H4 (cell line): Measurements from ENCODE around the gene USP6NL. TPM values are rescaled to one million over a fixed set of nuclear protein-coding genes. Genes with fewer than 3 reads are reported as not detected.

Experiments
- DNase-seq: peaks from one replicate; pipeline ENCODE4 v3.0.0-alpha.2; 2015; ENCODE audit warnings: low spot score
- total RNA-seq: library from RNA; depleted of rRNA; stranded (reverse); fragments of >200 nt; shearing (Covaris generic); gene quantifications from 2 replicates; pipeline ENCODE4 v1.2.3, GENCODE V29; 2014

Gene USP6NL
- total RNA-seq, 1 experiment from 2014 or later = 9.6 TPM

DNA sequence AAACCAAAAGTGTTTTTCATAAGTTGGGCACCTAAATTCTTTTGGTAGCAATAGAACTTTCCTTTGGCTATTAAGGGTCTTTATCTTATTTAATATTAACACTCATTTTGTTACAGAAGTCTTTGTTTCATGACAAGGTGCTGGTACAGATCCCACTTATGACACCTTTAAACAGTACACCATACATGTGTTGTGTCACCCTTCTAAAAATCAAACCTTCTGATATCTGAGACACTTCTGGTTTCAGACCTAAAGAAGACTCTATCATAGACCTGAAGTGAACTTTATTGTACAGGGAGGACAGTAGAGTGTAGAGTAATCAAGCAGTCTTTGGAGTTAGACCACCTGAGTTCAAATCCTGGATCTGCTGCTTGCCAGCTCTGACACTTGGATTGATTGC, 5.8 kb upstream of the USP6NL start:
- DNase-seq = no peak

DNA sequence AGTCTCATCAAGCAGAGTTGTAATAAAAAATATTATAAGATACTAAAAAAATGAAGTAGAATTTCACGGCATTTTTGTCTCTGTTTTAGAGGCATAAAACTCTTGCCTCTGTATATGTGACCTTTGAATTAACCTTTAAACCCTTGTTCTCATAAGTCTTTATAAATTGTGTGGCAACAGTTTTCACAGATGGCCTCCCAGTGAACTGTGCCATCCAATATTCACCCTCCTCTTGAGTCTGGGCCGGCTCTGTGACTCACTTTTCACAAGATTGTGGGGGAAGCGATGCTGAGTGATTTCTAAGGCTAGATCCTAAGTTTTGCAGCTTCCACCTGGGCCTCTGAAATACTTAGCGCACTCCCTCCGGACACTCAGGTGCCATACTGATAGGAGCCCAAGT, 4.6 kb upstream of the USP6NL start:
- no peak for DNase-seq

DNA sequence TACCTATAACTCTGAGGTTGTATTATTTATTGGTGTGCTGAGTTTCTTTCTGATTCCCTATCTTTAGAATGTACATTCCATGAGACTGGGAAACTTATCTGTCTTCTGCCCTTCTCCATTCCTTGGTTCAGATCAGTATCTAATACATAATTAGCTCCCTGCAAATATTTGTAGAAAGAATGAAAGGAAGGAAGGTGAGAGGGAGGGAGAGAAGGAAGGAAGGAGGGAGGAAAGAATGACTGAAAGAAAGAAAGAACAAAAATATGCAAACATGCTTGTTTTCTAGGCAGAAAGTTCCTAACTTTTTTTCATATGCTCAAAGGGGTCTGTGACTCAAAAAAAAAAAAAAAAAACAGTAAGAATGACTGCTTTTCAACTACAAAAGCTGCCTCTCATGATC, 3.9 kb upstream of the USP6NL start:
- no peak for DNase-seq

DNA sequence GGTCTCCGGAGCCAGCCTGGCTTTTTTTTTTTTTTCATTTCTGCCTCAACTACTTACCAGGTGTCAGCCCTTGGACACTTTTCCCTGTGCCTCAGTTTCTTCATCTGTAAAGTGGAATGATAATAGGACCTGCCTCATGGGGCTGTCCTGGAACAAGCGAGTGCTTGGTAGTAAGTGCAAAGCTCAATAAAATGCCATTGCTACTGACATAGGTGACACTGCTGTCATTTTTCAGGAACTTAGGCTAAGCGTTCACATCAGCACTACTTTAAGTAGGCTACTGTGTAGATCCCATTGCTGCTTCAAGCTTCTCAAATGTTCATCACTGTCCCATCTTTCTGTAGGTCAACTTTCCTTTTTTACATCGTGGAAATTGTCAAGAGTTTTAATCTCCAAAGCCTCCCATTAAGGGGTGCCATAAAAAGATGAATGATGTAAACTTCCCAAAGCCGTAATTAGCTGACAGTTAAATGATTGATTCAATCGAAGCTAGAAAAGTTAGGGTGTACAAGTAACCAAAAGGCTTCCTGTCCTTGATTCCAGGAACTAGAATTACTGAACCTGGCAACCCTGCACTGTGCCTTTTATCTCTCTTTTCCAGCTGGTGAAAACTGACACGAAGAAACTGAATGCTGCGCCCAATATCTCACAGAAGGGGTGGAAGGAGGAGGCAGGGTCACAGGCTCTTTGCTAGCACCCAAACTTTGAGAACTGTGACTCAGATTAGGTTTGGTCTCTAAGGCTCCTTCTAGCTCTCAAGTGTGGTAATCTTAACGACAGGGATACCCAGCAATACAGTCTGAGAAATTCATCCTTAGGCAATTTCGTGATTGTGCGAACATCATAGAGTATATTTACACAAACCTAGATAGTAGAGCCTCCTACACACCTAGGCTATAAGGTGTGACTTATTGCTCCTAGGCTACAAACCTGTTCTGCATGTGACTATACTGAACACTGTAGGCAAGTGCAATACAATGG, 861 bp upstream of the USP6NL start:
- DNase-seq = no peak

GRCh38 chr10:11610826-11611247, 613 bp downstream of the USP6NL start:
- DNase-seq = no peak

DNA sequence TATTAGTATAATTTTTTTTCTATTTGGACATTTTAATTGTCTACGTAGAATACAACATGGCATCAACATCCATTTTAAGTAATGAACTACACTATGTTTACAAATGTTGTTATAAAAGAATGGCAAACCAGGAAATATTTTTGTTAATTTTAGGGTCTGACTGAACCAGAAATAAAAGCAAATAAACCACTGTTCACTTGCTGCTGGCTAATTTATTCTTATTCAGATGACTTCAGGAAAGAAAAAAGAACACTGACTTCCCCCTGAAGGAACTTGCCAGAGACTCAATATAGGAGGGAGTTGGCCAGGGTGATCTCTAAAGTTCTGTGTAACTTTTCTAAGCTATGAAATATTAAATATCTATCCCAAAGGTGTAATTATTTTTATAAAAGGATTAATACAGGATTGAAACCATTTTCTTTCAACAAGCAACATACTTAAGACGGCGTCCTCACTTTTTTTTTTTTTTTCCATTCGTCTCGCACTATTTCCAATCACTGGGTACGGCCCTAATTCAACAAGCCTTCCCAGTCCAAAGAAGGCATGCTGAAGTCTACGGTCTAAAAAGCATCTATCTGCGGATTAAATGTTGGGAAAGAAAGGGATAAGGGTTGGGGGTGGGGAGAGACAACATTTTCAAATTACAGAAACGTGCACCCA, 1.2 kb downstream of the USP6NL start:
- DNase-seq = no peak

DNA sequence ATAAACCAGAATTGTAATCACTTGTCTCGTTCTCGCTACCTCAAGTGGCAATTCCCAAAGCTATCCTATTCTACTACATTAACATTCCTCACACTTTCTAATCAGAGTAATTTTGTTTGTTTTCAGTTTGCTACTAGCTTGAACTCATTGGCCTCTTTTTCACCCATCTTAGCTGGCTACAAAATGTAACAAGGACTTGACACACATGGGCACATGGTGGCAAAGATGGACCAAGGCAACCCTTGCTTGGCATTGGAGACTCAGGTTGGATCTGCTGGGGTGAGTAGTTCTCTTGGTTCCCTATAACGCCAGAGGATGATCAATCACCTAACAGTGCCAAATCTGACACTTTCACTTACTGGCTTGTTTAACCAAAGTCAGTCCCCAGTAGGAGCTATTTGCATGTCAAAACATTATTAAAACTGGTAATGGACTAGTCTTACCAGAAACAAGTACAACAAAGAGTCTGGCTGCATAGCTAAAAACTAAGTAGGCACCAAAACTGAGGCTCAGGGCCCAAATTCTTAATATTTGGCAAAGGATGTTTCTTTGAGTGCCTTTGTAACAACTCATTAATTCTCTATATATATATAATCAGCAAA, 1.9 kb downstream of the USP6NL start:
- no peak for DNase-seq

DNA sequence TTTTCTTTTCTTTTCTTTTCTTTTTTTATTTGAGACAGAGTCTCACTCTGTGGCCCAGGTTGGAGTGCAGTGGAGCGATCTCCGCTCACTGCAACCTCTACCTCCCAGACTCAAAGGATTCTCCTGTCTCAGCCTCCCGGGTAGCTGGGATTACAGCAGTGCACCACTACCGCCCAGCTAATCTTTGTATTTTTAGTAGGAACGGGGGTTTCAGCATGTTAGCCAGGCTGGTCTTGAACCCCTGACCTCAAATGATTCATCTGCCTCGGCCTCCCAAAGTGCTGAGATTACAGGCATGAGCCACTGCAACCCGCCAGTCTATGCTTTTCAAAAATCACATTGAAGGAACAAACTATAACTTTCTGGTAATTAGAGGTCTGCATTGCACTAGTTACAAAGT, 2.4 kb downstream of the USP6NL start:
- DNase-seq = no peak

- DNase-seq = no peak
Observed at GRCh38 chr10:11608159-11609013, 3.1 kb downstream of the USP6NL start.

DNA sequence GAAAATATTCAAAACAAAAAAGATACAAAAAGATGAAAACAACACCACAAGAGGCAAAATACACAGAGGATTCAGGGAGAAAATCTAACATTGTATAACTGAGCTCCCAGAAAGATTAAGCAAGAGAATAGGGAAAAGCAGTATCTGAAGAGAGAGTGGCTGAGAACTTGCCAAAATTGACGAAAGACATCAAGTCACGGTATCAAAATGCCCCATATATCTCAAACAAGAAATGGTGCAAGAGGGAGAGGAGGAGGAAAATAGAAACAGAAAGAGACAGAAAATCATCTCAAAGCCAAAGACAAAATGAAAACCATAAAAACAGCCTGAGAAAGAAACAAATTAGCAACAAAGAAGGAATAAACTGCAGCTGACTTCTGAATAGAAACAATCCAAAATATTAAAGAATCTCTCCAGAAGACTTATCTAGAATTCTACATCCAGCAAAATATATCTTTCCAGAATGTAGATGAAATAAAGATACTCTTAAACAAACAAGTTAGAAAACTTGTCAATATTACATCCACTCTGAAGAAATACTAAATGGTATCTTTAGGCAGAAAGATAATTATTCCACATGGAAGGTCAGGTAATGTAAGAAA, 5.5 kb downstream of the USP6NL start:
- no peak for DNase-seq

GRCh38 chr10:11604865-11605650, 6.4 kb downstream of the USP6NL start:
- DNase-seq = no peak

DNA sequence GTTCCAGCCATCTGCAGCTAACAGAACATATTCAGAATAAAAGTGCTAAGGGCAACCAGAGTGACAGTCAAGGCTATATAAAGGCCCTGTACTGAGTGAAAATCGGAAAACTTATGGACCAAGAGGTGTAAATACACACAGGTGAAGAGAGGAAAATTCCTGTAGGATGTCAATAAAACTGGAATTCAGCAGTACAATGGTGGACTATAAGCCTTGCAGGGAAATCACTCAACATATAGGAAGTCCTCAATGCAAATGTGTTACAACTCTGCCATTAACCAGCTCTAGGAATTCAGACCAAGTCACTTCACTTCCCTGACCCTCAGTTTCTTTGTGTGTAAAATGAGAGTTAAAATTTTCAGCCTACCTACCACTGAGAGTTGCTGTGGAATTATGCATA, 7.7 kb downstream of the USP6NL start:
- no peak for DNase-seq

DNA sequence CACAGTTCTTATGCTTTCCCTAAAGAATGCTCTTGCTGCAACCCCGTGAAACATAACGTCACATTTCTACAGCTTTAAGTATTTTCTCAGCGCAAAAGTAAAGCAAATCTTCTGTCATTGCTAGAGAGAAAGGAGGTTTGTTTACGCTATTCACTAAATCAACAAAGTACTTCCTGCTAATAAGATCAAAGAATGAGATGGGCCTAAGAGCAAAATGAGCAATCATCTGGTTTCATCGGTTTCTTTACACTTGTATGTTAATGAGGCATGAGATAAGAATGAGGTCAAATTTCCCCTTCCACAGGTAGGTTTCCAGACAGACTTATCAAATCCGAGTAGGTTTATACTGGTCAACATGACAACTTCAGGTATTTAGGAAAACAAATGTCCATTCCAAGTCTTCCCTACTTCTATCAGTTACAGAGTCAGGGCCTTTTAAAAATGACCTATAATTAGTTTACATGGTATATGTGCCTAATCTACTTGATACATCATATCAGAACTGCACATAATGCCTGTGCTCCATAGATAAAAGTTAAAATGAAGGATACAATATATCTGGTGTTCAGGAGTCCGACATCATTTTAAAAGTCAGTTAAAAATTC, 8.4 kb downstream of the USP6NL start:
- no peak for DNase-seq

- DNase-seq = no peak
Observed at GRCh38 chr10:11602358-11602757, 9.1 kb downstream of the USP6NL start.

DNA sequence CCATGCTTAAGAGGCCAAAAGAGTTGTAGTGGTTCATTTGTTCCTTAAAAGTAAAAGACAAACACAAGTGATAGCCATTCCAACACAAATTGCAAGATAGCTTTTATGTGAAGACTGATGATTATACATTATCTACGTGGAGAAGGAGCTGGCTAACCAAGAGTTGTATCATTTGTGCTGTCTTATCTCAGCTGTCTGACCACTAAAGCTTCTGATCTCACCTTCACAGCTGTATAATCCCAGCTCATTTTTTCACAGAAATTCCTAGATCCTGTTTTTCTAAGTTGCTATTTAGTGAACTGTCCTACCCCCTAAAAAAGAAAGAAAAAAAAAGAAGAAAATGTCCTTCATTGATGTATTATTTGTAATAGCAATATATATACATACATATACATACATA, 9.8 kb downstream of the USP6NL start:
- DNase-seq = no peak

- DNase-seq = no peak
Observed at GRCh38 chr10:11600280-11600679, 11.2 kb downstream of the USP6NL start.

- DNase-seq = no peak
Observed at GRCh38 chr10:11598712-11599397, 12.6 kb downstream of the USP6NL start.

DNA sequence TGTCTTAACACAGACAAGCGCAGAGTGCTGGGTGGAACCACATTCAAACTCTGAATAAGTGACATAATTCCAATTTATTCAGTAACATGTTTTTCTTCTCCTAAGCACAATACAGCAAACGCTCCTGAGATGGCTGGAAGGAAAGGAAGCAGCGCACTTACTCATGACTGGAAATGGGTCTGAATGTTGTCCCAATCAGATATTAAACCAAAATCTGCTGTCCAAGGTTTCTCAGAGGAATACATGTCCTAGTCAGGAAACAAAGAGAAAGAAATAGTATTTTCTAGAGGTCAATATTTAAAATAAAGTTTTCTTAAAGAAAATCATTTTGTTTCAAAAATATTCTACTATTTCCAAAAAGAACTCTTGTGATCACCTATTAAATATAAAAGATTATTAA, 14.0 kb downstream of the USP6NL start:
- DNase-seq = no peak

DNA sequence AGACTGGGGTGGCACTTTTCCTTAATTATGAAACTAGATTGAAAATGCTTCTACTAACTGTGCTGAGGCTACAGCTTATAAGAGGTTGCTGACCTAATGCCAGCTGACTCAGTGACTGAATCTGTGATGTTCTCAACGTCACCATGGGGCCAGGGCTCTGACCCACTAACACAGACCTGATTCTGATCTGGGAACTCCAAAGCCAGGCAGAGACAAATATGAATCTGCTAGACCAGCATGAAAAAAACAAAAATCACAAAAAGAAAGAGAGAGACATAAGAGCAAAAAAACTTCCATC, 16.1 kb downstream of the USP6NL start:
- DNase-seq = no peak
